SK-N-MC (cell line): ENCODE data around the gene OPRL1.

Source experiments
- DNase-seq: peaks from one replicate; pipeline ENCODE4 v3.0.0-alpha.2; 2011; ENCODE audit warnings: low read depth, low spot score
- H3K27ac ChIP-seq: fragments of 200-600 bp; sonication (generic); 2 replicates; pipeline ENCODE4 v1.5.1; 2016; ENCODE audit warnings: mixed run types
- H3K36me3 ChIP-seq: fragments of 200-600 bp; sonication (generic); 2 replicates; pipeline ENCODE4 v1.6.1; 2017; ENCODE audit warnings: antibody characterized with exemption, low read length, mixed read lengths; ENCODE audit not compliant: insufficient read depth
- H3K4me3 ChIP-seq: fragments of 200-600 bp; sonication (generic); 2 replicates; pipeline ENCODE4 v1.5.1; 2016
- H3K9ac ChIP-seq: fragments of 200-600 bp; sonication (generic); 2 replicates; pipeline ENCODE4 v1.8.0; 2017; ENCODE audit warnings: mixed run types, mixed read lengths; ENCODE audit not compliant: insufficient read length
- H3K9me3 ChIP-seq: fragments of 200-600 bp; sonication (generic); 2 replicates; pipeline ENCODE4 v1.6.1; 2017; ENCODE audit warnings: low read depth, mild to moderate bottlenecking, antibody characterized with exemption, low read length, moderate library complexity, mixed read lengths
- EZH2 ChIP-seq: fragments of 200-600 bp; sonication (generic); IDR thresholded peaks from one replicate; pipeline ENCODE4 v1.6.1; 2017; ENCODE audit warnings: antibody characterized with exemption
- FOXP2 ChIP-seq: optimal IDR thresholded peaks from 2 replicates; pipeline ENCODE3; 2011; ENCODE audit warnings: mild to moderate bottlenecking, moderate library complexity; ENCODE audit not compliant: insufficient read depth; ENCODE audit errors: extremely low read length, control extremely low read depth
- POLR2AphosphoS5 ChIP-seq: IDR thresholded peaks from 2 replicates; pipeline ENCODE4 v1.6.1; 2012; ENCODE audit warnings: mild to moderate bottlenecking, low read depth, low read length, borderline replicate concordance

The OPRL1 gene

DNA sequence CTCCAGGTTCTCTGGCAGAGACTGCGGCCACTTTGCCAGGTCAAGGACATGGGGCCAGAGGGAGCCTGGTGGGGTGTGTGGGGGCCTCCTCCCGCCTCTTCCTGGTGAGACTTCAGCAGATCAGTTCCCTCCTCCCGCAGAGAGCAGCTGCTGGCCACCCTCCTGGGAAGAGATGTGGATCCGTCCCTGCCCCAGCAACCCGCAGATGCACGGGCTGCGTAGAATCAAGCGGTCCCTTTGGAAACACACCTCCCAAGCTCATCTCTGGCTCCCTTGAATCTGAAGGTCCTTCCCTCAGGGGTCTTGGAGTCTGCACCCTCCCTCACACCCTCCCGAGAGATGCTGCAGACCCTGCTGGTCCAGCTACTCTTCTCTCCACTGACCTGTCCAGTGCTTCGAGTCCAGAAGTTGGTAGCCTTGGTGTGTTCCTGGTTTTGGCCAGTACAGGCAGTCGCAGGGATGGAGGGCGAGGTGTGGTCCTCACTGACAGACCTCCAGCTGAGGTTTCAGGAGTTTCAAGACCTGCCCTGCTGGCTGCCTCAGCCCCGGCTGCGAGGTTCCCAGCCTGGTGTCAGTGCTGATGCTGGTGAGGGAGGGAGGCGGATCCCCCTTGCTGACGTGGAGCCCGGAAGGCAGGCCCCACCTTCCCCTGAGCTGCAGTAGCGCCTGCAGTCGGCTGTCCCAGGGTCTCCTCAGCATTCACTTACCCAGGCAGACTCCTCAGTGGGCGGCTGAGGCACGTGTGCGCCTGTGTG, 27.3 kb downstream of the OPRL1 start, which contains the start of gene NPBWR2:
NPBWR2 (minus strand) TSS at position 585 of the 755 bp plus-strand sequence. CDS start 734 bp downstream, outside the sequence.
- Histone ChIP-seq H3K36me3 (no peaks in the 10 kb centered on the region), H3K4me3 (no peak within 1 kb of the TSS), H3K9ac (no peak within 1 kb of the TSS), H3K27ac (no peak within 1 kb of the TSS), H3K9me3 (no peaks in the 10 kb centered on the region)
- DNase-seq, result no peak
- no peak for TF ChIP-seq FOXP2
- no peak for TF ChIP-seq POLR2AphosphoS5
- no peak for TF ChIP-seq EZH2

DNA sequence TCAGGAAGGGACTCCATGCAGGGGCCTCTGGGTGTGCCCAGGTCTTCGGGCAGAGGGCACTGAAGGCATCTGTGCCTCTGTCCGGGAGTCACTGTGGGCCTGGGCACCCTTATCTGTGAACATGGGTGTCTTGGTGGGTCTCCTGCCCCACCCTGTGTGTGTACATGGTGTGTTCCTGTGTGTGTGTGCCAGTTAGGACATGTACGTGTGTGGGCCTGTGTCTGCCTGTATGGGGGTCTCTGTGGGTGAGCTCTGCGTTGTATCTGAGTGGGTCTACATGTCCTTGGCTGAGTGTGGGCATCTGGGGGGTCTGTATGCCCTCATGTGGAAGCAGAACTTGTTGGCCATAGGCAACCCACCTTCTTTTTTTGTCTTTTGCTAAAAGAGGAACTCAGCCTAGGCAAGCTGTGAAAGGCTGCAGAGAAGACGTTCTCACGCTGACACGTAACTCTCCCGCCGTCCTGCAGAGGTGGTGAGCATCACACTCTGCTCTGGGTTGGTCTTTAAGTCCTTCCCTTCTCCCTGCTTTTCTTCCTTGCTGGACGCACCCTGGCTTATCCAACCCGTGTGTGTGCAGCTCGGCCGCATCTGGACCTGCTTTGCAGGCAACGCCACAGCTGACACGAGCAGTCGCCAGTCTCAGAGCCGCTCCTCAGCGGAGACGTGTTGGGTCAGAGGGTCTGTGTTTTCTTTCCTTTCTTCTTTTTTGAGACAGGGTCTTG, 28.0 kb downstream of the OPRL1 start:
- Histone ChIP-seq H3K4me3 (no peak overlapping the region), H3K9ac (no peak overlapping the region), H3K9me3 (no peaks in the 10 kb centered on the region), H3K27ac (no peak overlapping the region), H3K36me3 (no peaks in the 10 kb centered on the region)
- TF ChIP-seq POLR2AphosphoS5 (no peak), FOXP2 (no peak), EZH2 (no peak)
- no peak for DNase-seq

DNA sequence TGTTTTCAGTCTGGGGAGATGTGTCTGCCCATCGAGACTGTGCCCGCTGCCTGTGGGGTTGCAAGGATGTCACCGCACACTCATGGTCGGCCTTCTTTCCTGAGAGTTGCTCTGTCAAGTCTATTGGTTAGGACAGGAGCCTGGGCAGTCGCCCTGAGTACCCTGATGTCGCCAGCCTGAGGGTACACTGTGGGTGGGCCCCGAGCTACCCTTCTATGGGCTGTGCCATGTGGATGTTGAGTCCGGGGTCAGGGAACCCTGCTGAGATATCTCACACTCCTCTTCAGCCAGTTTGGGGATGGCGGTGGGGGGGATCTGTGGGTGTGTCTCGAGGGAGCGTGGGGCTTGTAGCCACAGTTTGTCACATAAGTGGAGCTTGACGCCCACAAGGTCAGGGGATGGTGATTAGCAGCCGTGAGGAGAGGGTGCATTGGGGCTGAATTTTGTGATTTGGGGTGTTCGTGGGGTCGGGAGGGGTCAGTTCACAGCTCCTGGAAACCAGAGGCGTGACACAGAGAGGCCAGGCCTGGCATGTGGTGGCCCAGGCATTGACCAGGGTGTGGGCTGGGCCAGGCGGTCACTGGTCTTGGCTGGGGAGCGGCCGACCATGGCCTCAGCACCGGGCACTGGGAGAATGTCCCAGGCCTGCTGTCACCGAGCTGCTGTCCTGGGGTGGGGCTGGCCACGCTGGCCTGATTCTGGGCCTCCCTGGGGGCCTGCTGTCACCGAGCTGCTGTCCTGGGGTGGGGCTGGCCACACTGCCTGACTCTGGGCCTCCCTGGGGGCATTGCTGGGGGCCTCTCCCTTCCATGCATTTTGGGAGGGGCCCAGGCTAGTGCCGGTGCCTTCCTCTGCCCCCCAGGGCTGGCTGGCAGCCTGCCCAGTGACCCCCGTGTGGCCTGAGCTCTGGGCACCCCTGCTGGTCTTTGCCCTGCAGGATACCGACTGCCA, 29.1 kb downstream of the OPRL1 start:
- Histone ChIP-seq H3K9me3 (no peaks in the 10 kb centered on the region), H3K27ac (no peak overlapping the region), H3K4me3 (no peak overlapping the region), H3K9ac (no peak overlapping the region), H3K36me3 (no peaks in the 10 kb centered on the region)
- TF ChIP-seq POLR2AphosphoS5 (no peak), EZH2 (no peak), FOXP2 (no peak)
- no peak for DNase-seq

DNA sequence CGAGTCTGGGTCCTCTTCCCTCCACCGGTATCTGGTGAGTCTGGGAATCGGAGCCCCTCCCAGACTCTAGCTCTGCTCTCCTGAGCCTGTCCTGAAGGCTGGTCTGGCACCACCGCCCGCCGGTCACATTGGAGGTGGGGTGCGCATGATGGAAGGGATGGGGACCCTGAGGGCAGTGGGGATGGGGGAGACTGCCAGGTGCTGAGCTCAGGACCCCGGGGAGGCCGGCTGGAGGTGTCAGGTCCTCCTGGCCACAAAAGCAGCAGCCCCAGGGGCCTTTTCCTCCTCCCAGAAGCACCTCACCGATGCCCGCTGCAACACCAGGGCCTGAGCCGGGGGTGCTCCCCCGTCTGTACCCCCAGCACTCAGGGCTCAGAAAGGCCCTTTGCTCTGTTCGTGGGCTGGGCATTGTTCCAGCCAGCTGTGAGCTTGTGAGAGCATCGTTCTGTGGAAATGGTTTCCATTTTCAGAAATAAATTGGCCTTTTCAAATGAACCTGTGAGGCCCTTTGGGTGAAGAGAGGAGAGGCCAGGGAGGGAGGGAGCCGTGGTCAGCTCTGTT, 30.0 kb downstream of the OPRL1 start:
- TF ChIP-seq EZH2 (no peak), FOXP2 (no peak), POLR2AphosphoS5 (no peak)
- no peak overlapping the region for H3K27ac ChIP-seq
- no peak for DNase-seq
- H3K9ac ChIP-seq, result no peak overlapping the region
- no peak overlapping the region for H3K4me3 ChIP-seq
- H3K36me3 ChIP-seq, result no peaks in the 10 kb centered on the region
- no peaks in the 10 kb centered on the region for H3K9me3 ChIP-seq

DNA sequence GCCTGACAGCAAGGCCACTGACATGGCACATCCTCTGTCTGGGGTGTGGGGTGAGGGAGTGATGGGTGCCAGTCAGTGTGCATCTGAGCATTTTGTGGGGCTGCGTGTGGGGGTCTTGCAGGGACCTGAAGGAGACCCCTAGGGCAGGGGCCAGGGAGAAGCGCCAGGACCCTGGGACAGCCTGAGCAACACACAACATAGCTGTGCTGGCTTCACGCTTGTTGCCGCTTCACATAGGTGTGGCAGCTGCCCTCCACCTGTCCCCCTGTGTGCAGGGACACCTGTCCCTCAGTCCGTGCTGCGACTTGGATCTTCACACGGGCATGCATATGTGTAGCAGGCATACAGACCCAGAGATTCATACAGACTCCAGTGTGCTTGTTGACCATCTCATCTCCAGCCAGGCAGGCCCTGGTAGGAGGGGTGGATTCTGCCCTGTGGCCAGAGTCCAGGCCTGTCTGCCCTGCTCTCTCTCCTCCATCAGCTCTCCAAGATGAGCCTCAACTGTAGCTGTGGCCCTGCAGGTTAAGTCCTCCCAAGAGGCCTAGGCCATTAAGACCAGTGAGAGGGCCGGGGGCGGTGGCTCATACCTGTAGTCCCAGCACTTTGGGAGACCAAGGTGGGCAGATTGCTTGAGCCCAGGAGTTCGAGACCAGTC, 30.7 kb downstream of the OPRL1 start:
- H3K9me3 ChIP-seq, result no peaks in the 10 kb centered on the region
- no peak for DNase-seq
- TF ChIP-seq FOXP2 (no peak), POLR2AphosphoS5 (no peak), EZH2 (no peak)
- no peaks in the 10 kb centered on the region for H3K36me3 ChIP-seq
- no peak overlapping the region for H3K27ac ChIP-seq
- H3K4me3 ChIP-seq, result no peak overlapping the region
- no peak overlapping the region for H3K9ac ChIP-seq

DNA sequence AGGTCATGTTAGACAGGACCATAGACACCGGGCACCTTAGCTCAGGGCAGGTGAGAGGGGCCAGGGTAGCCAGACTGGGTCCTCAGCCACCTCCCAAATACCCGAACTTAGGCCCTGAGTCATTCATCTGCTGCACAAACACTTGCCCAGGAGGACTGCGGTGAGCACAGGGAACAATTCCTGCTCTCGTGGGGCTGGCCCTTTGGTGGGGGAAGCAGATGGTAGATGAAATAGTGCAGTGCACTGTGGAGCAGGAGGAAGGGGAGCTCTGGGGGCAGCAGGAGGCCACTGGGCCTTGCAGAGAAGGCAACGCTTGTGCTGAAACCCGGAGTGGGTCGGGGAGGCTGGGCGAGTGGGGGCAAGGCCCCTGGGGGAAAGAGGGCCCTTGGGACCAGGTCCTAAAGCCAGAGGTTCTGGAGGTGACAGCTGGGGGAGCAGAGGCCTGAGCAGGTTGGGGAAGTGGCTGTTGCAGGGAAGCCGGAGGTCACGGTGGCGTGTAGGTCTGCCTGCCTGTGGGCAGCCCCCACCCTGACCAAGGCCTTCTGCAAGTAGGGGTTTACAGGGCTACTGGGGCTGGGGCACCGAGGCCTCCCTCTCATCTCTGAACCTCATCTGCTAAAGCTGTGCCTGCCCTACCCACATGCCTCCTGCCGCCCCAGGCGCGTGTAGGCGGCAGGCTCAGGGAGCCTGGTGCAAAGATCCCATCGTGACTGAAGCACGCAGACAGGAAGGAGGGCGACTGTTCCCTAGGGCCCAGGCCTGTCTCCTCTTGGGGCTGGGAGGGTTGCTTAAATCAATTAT, 32.2 kb downstream of the OPRL1 start:
- Histone ChIP-seq H3K9me3 (no peaks in the 10 kb centered on the region), H3K4me3 (no peak overlapping the region), H3K36me3 (no peaks in the 10 kb centered on the region), H3K27ac (no peak overlapping the region), H3K9ac (no peak overlapping the region)
- TF ChIP-seq EZH2, result no peak
- no peak for TF ChIP-seq POLR2AphosphoS5
- no peak for TF ChIP-seq FOXP2
- DNase-seq, result no peak
